HL-60/S4 (cell line): ENCODE measurements around the gene SPATA46.

Experiments
- in situ Hi-C: fragments of 300-500 bp; cut with MboI; formaldehyde crosslinking; loops from 2 replicates; pipeline ENCODE4 v1.14.3; 2022; ENCODE audit warnings: low sequenced_read_pairs

Gene SPATA46

GRCh38 chr1:162375463-162375862 lies 1.2 kb downstream of the SPATA46 start:
- in situ Hi-C loops = no loop called here

- in situ Hi-C loops = loop anchor here (25.0 kb wide), 1 partner anchor 263 kb away; the partner anchor contains the start of gene DDR2
Observed at GRCh38 chr1:162374406-162374805, 2.2 kb downstream of the SPATA46 start.

GRCh38 chr1:162373541-162374260 lies 3.0 kb downstream of the SPATA46 start:
- in situ Hi-C loops = loop anchor here (25.0 kb wide), 1 partner anchor 264 kb away; the partner anchor contains the start of gene DDR2

GRCh38 chr1:162373072-162373427 lies 3.6 kb downstream of the SPATA46 start:
- in situ Hi-C loops = loop anchor here (25.0 kb wide), 1 partner anchor 264 kb away; the partner anchor contains the start of gene DDR2

GRCh38 chr1:162372159-162373071 lies 4.2 kb downstream of the SPATA46 start:
- in situ Hi-C loops = loop anchor here (25.0 kb wide), 1 partner anchor 265 kb away; the partner anchor contains the start of gene DDR2

- in situ Hi-C loops = loop anchor here (25.0 kb wide), 1 partner anchor 266 kb away; the partner anchor contains the start of gene DDR2
Observed at GRCh38 chr1:162371611-162372010, 5.0 kb downstream of the SPATA46 start.

- in situ Hi-C loops = loop anchor here (25.0 kb wide), 1 partner anchor 267 kb away; the partner anchor contains the start of gene DDR2
Observed at GRCh38 chr1:162370721-162371120, 5.9 kb downstream of the SPATA46 start.

- in situ Hi-C loops = loop anchor here (25.0 kb wide), 1 partner anchor 267 kb away; the partner anchor contains the start of gene DDR2
Observed at GRCh38 chr1:162370161-162370560, 6.5 kb downstream of the SPATA46 start.

- in situ Hi-C loops = loop anchor here (25.0 kb wide), 1 partner anchor 268 kb away; the partner anchor contains the start of gene DDR2
Observed at GRCh38 chr1:162369571-162369970, 7.1 kb downstream of the SPATA46 start.

GRCh38 chr1:162368451-162368850 lies 8.2 kb downstream of the SPATA46 start:
- in situ Hi-C loops = loop anchor here (25.0 kb wide), 1 partner anchor 269 kb away; the partner anchor contains the start of gene DDR2

- in situ Hi-C loops = loop anchor here (25.0 kb wide), 1 partner anchor 270 kb away; the partner anchor contains the start of gene DDR2
Observed at GRCh38 chr1:162367772-162368171, 8.9 kb downstream of the SPATA46 start.

- in situ Hi-C loops = loop anchor here (25.0 kb wide), 1 partner anchor 270 kb away; the partner anchor contains the start of gene DDR2
Observed at GRCh38 chr1:162367073-162367472, 9.6 kb downstream of the SPATA46 start.

GRCh38 chr1:162366671-162367070 lies 10.0 kb downstream of the SPATA46 start:
- in situ Hi-C loops = loop anchor here (25.0 kb wide), 1 partner anchor 271 kb away; the partner anchor contains the start of gene DDR2

- in situ Hi-C loops = loop anchor here (25.0 kb wide), 1 partner anchor 271 kb away; the partner anchor contains the start of gene DDR2
Observed at GRCh38 chr1:162366149-162366548, 10.5 kb downstream of the SPATA46 start.

GRCh38 chr1:162365284-162366020 lies 11.2 kb downstream of the SPATA46 start:
- in situ Hi-C loops = loop anchor here (25.0 kb wide), 1 partner anchor 272 kb away; the partner anchor contains the start of gene DDR2

GRCh38 chr1:162364498-162364897 lies 12.2 kb downstream of the SPATA46 start:
- in situ Hi-C loops = loop anchor here (25.0 kb wide), 1 partner anchor 273 kb away; the partner anchor contains the start of gene DDR2

- in situ Hi-C loops = loop anchor here (25.0 kb wide), 1 partner anchor 273 kb away; the partner anchor contains the start of gene DDR2
Observed at GRCh38 chr1:162363823-162364222, 12.8 kb downstream of the SPATA46 start.

- in situ Hi-C loops = loop anchor here (25.0 kb wide), 1 partner anchor 276 kb away; the partner anchor contains the start of gene DDR2
Observed at GRCh38 chr1:162361349-162361748, 15.3 kb downstream of the SPATA46 start.

GRCh38 chr1:162360874-162361260 lies 15.8 kb downstream of the SPATA46 start:
- in situ Hi-C loops = loop anchor here (25.0 kb wide), 1 partner anchor 276 kb away; the partner anchor contains the start of gene DDR2
